GM19043 (cell line): ENCODE results near the gene SRP68.

ENCODE experiments used
- ATAC-seq: cut with Tn5 transposase; IDR thresholded peaks from one replicate; pipeline ENCODE4 v1.9.1; 2021; ENCODE audit warnings: low read depth; ENCODE audit not compliant: unreplicated experiment

Gene SRP68

DNA sequence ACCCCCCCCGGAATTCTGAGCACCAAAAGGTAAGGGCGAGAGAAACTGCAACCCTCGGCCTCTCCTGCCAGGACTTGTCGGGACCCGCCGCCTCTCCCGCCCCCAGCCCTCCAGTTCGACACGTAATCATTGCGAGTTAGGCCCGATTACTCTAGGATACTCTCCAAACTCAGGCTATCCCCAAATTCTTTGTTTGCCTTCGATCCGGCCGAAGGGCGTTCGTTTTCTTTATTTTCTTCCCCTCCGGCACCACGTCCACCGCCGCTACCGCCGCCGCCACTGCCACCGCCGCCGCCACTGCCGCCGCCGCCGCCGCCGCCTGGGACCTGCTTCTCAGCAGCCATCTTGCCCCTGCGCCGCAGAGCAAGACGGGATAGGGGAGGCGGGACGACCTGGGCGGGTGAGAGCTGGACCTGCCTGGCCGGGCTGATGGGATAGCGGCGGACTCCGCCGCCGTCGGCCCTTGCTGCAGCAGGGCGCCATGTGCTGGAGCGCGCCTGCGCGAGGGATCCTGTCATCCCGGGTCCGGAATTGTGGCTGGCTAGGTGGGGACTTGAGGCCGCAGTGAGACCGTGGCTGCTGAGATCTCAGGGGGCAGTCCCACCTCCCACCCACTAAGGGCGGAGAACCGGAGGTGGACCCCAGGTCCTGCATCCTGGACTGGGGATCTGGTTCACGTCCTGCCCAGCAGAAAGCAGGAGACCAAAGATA lies at the start of gene SRP68:
SRP68 (minus strand) TSS at position 370 of the 711 bp plus-strand sequence; CDS start at position 344, 26 bp downstream.
- peak; percentile 81 for ATAC-seq

DNA sequence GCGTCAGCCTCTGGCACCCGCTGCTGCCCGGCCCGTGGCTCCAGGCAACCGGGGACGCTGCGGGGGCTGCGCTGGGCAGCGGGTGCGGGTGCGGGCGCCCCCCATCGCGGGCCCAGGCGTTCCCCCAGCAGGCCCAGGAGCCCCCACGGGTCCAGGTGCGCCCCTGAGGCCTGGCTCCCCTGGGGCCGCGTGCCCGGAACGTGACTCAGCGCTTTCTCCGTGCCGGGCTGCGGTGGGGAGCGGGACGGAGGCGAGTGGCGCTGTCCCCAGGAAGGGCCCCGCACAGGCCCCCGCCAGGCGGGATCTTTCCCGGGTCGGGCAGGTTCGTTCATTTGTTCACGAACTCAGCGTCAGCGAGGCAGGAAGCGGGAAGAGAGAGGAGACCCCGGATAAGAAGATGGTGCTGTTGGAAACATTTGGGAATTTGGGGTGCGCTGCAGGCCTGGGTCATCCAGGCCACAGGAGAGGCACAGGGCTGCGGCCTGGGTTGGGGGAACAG lies 49.7 kb upstream of the SRP68 start:
- no peak for ATAC-seq

DNA sequence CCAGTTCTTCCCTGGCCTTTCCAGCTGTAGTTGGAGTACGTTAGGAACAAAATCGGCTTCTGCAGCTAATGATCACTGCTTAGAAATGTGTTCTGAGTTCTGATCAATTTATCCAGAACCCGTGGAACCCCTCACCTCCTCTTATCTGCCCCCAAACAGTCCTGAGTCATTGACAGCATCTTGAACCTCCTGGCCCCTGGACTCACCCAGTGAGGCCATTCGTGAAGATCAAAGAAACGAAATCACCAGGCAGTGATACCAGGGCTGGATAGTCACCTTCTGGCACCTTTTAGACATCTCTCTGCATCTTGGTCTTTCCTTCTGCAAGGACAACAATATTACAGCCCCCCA lies 48.3 kb upstream of the SRP68 start:
- ATAC-seq, result no peak

DNA sequence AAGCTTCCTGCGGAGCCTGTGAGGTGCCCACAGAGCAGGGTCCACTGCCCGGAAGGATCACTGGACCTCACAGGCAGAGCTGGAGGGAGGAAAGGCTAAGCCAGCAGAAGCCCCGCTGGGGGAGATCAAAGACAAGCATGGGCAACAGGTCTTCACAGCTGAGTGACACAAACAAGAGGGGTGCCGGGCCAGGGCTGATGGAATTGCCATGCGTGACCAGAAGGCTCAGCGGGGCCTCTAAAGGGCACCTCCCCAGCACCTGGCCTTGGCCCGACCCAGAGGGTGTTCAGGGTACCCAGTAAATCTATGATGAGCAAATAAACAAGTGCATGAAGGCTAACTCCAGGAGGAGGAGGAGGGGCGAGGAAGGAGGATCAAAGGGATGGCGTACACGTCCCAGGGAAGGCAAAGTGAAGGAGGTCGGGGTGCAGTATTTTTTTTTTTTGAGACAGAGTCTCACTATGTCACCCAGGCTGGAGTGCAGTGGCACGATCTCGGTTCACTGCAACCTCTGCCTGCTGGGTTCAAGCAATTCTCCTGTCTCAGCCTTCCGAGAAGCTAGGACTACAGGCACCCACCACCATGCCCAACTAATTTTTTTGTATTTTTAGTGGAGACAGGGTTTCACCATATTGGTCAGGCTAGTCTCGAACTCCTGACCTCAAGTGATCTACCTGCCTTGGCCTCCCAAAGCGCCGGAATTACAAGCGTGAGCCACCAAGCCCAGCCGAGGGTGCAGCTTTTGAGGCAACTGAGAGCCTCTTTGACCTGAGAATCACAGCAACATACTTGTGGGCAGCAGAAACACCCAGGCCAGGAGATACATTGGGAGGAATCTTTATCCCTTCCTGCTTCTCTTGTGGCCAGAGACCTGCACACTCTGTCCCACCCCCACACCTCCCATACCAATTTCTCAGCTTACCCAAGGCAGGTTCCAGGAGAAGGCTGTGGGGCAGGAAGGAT lies 47.4 kb upstream of the SRP68 start:
- no peak for ATAC-seq

DNA sequence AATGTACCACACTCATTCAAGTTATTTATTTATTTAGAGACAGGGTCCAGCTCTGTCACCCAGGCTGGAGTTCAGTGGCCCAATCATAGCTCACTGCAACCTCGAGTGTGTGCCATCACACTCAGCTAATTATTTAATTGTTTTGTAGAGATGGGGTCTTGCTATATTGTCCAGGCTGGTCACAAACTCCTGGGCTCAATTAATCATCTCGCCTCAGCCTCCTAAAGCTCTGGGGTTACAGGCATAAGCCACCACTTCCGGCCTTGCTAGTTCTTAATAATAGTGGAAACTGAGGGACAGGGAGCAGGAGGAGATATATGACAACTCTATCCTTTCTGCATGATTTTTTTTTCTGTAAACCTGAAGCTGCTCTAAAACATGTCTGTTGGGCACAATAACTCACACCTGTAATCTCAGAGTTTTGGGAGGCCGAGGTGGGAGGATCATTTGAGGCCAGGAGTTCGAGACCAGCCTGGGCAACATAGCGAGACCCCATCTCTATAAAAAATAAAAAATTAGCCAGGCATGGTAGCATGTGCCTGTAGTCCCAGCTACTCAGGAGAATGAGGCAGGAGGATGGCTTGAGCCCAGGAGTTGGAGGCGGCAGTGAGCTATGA lies 42.9 kb upstream of the SRP68 start:
- ATAC-seq, result no peak

DNA sequence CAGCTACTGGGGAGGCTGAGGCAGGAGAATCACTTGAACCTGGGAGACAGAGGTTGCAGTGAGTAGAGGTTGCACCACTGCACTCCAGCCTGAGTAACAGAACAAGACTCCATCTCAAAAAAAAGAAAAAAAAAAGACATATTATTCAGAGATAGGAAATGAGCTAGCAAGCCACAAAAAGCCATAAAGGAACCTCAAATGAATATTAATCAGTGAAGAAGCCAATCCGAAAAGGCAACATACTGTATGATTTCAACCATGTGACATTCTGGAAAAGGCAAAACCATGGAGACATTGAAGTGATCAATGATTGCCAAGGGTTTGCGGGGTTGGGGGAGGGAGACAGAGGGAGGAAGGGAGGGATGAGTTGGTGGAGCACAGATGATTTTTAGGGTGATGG lies 39.6 kb upstream of the SRP68 start:
- ATAC-seq, result no peak

DNA sequence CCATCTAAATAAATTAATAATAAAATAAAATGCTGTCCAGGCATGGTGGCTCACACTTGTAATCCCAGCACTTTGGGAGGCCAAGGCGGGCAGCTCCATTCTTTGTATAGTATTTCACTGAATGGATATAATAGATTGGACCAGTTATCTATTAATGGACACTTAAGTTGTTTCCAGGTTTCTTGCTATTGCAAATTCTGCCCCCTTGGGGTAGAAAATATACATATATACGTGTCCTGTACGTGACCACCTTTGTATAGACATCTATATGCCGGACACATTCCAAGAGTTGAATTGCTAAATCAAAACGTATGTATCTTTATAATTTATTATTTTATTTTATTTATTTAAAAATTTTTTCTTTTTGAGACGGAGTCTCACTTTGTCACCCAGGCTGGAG lies 35.2 kb upstream of the SRP68 start:
- no peak for ATAC-seq

DNA sequence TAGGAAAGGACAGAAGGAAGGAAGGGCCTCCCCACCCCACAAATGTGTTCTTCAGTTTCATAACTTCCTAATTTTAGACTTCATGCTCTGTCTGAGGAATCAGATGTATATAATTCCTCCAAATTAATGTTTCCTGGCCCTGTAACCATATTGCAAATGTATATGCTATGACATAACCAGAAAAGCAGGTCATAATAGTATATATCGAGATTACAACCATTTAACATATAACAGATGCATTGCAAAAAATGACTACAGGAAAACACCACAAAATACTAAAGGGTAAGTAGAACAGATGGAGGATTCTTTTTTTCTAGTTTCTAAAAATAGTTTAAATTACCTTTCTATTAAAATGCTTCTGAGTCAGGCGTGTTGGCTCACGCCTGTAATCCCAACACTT lies 34.4 kb upstream of the SRP68 start:
- ATAC-seq, result no peak

DNA sequence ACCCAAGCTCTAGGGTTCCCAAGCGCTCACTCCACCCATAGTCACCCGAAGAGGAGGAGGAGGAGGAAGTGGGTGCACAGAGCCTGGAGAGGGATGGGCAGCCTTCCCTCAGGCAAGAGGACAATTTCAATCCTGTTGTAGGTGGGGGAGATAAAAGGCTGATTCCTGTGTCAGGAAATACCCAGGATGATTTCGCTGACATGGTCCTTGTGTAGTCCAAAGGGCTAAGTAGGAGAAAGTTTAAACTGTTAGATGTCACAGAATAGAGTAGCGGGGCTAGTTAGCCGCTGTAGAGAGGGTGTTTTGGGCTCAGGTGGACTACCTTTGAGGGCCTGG lies 32.5 kb upstream of the SRP68 start:
- no peak for ATAC-seq

DNA sequence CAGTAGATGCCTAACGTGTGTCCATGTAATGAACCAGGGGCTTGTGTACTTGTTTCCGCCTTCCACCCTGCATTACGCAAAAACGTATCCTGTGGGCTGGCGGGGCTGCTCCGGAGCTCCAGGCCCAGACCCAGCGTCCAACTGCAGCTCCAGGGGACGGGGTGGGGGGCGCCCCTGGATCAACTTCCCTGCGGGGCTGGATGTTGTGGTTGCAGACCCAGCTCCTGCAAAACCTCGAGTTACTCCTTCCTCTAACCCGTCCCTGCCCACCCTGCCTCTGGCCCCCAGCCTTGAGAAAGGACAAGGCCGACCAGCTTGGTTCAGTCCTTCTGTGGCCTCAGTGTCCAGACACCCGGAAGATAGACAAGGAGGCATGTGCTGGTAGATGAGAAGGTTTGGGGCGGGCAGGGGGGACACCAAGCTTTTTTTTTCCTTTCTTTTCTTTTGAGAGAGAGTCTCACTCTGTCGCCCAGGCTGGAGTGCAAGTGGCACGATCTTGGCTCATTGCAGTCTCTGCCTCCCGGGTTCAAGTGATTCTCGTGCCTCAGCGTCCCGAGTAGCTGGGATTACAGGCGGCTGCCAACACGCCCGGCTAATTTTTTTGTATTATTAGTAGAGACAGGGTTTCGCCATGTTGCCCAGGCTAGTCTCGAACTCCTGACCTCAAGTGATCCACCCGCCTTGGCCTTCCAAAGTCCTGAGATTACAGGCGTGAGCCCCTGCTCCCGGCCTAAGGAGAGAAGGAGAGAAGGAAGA lies 32.0 kb upstream of the SRP68 start:
- ATAC-seq, result no peak

DNA sequence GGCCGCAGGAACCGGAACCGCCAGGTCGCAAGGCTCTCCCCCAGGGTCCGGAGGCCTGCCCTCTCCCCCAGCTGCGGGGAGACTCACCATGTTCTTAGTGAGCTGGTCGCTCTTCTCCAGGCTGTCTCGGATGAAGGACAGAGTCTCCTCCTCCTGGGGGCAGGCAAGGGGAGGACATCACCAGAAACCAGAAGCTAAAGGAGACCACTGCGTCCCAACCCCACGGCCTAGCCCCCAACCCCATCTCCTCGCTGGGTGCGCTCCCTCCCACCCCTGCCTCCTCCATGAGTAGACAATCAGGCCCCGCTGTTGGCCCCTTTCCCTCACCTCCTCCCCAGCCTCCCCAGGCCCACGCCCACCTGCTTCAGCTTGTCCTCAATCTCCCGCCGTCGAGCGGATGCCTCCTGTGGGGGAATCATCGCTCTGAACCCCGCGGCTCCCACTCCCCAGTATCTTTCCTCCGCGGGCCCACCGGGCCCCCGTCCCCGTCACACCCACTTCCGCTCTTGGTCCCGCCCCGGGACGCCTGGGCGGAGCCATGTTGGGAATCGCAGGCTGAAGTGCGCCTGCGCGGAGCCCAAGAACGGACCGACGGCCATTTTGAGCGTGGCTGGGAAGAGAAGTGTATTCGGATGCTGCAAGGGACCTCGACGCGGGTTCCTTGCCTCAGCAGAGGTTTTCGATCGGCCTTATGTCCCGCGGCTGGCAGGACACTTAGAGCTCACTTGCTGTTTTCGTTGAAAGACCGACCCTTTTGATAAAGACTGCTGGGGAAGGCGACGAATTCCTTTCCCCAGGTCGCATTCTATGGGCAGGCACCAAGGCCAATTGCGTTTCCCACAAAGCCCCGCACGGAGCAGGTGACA lies 31.2 kb upstream of the SRP68 start, which contains the start of gene EXOC7:
EXOC7 (minus strand) TSS at position 514 of the 866 bp plus-strand sequence; CDS start at position 419, 95 bp downstream.
- no peak for ATAC-seq

DNA sequence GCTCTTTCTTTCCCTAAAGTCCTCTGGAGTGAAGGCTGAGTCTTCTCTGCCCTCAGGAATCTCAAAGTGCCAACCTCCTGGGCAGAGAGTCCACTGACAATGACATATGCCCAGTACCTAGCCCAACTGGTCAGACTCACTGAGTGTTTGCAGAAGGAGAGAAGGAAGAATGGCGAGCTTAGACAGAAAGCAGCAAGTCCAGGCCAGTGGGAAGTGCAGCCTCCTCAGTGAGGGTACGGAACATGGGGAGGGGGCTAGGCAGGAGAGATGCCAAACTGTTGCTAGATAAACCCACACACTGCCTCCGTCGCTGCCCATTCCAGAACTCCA lies 30.6 kb upstream of the SRP68 start:
- ATAC-seq, result no peak

DNA sequence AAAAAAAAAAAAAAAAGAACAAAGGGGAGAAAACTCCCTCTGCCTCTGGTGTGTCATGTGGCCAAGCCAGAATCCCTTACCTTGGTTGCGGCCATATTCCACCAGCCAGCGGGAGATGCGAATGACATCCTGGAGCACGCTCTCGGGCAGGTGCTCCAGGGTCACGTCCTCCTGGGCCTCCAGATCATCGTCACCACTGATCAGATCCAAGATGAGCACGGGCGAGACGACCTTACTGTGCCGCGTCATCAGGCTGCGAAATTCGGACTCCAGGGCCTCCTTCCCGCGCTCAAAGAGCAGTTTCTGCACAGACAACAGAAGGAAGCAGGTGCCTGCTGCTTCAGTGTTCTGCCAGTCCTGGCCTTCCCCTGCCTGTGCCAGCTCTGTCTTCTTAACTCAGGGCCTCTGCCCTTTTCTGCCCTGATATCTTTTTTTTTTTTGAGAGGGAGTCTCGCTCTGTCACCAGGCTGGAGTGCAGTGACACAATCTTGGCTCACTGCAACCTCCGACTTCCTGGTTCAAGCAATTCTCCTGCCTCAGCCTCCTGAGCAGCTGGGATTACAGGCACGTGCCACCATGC lies 25.5 kb upstream of the SRP68 start:
- ATAC-seq, result no peak

DNA sequence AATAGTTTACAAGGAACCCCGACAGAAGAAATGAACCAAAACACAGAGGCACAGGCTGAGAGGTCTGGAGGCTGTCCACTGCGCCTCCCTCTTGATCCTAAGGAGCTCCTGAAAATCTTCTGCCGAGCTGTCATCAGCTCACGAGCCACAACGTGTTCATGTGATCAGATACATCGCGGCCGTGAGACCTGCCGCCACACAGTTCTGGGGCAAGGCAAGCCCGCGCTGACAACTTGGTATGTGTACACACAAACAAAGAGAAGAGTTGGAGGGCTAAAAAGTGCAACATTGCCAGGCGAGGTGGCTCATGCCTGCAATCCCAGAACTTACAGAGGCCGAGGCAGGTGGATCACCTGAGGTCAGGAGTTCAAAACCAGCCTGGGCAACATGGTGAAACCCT lies 23.6 kb upstream of the SRP68 start:
- no peak for ATAC-seq

DNA sequence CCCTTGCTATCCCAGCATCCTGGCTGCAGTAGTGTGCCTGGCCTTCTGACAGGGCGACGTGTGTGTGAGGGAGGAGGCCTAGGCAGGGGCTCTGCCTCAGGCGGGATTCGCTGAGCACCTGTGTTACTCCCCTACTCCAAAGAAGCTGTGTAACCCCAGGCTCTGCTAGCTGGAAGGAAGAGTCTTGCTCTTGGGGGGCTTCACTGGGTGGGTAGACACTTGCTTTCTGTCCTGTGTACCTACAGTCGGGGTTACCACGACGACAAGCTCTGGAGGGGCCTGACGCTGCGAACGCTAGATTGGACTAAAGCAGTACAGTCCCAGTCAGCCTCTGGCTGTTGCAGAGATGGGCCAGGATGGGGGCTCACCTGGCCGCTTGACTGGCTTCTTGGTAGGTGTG lies 21.7 kb upstream of the SRP68 start:
- no peak for ATAC-seq

DNA sequence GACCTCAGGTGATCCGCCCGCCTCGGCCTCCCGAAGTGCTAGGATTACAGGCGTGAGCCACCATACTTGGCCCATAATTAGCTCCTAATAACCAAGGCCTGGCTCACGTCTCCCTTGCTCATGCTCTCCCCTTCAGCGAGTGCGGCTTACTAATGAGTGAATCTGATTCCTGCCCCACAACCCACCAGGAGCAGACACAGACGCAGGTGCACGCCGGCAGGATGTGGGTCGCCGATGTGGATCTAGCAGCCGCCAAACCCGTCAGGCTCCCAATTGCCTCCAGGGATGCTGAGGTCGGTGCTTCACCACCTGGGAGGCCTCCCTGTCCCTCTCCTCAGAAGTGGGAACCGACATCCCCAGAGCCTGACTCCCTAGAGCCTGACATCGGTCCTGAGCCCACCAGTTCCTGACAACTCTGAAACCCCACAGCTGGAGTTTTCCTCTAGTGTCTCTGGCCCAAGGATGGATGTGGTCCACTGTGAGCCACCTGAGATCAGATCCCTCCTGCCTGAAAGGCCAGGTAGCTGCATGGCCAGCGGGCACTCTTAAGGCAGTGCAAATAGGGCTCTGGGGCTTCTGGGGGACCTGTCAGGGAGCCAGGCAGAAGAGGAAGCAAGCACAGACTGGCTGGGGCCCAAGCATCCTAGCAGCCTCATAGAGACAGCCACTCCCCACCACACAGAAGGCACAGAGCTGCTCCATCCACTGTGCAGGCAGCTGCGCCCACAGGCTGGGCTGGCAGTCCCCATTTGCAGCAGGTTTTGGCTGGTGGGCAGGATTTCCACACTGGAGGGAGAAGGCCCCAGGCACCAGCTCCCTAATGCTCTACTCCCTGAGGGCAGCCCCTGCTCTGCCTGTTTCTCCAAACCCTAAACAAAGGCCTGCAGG lies 20.5 kb upstream of the SRP68 start:
- no peak for ATAC-seq

DNA sequence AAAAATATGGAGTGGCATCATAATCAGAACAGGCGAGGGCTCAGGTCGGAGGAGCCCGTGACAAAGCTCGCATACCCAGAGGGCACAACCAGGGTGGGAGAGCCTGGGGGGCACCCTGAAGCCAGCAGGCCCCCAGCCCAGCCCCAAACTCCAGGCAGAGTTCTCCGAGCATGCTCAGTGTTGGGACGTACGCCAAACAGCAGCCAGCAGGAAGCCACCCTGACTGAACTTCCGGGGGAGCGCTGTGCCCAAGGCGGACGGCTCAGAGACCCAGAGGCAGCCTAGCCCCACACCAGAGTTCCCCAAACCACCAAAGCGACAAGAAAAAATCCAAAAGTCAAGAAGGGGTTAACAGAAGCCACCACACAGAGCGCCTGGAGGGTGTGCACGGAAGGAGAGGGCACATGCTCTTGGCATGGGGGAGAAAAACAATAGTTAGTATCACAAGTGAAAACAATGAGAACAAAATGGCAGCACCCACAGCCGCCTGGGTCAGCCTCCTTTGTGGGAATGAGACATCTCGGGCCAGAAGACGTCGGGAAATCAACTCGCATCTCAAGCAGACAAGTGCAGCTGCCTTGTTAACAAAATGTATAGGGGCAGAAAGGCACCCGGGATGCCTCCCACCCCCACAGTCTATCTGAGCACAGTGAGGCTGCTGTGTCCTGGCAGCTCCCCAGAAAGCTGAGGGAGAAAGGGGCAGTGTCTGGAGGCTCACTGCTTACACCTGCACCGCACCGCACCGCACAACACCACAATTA lies 19.4 kb upstream of the SRP68 start:
- ATAC-seq, result no peak
